GM19238 (cell line): ENCODE data around the gene MOB1B.
"Not testable (repeated sequence)": the region's sequence is repeated elsewhere in the genome, so short reads cannot be mapped to it uniquely, and the experiment has no call there.

Experiments used
- DNase-seq: peaks from one replicate; pipeline ENCODE4 v3.0.0; 2011; ENCODE audit warnings: low spot score; ENCODE audit not compliant: insufficient read length

The MOB1B gene

DNA sequence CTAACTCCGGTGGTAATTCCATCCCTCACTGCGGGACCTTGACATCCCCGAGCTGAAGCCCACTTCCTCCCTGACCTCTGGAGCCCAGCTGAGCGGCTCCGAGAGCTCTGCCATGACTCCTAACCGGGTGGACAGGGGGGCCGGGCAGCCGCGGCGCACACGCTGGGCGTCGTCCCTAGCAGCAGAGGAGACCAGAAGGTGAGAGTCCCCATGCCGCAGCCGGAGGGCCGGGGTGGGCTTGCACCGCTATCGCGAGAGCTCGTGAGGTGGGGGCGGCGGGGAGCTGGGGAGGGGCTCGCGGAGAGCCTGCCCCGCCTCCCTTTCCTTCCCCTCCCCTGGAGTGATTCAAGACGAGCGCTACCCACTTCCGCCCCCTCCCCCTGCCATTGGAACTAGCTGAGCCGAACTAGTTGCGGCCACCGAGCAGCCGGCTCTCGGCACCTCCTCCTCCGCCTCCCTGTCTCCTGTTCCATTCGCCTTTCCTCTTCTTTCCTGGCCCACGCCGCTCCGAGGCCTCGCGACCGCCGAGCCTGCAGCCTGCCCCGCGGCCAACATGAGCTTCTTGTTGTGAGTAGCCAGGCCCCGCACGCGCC, at the start of gene MOB1B:
TSS of gene MOB1B (plus strand) at position 386 of the 593 bp plus-strand sequence. CDS start at position 554, 168 bp downstream.
- peak; percentile 78 for DNase-seq

DNA sequence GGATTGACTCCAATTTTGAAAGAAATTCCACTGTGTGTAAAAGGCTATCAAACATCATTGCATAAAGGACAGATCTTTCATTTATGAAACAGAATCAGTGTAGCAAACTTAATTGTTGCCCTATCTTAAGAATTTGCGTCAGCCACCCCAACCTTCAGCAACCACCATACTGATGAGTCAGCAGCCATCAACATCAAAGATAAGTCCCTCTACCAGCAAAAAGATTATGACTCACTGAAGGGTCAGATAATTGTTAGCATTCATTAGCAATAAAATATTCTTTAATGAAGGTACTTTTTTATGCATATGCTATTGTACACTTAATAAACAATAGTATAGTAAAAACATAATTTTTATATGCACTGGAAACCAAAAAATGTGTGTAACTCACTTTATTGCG, 46.7 kb upstream of the MOB1B start:
- DNase-seq = no peak

DNA sequence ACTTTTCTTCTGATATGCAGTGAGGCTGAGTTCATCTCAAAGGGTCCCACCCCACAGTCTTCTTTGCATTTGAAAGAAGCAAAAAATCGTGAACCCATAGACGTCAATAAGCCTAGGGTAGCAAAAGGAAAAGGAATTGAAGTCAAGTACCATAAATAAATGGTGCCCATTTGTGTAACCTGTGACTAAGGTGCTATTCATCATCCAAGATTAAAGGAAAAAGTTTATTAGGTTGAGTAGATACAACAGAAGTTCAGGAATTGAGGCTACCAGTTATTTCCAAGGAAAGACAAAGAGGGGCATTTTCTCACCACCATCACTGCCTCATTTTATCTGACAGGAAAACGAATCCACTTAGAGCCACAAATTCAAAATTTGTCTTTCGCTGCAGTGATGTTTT, 43.7 kb upstream of the MOB1B start:
- no peak for DNase-seq

DNA sequence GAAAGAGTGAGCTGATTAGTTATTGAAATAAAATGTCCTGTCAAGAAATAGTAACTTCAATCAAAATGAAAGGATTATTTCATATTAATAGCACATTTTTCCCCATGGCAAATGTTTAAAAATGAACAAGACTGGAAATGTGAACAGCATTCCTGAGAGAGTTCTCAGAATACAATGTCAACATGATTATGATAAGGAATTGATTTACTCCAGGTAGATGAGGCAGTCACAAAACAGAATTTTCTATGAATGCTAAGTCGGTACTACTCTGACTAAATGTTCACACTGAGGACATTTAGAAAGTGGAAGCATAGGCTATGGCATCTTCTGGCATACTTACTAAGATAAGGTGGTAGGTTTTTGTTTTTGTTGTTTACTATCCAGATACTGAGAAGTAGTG, 43.1 kb upstream of the MOB1B start:
- DNase-seq = no peak

DNA sequence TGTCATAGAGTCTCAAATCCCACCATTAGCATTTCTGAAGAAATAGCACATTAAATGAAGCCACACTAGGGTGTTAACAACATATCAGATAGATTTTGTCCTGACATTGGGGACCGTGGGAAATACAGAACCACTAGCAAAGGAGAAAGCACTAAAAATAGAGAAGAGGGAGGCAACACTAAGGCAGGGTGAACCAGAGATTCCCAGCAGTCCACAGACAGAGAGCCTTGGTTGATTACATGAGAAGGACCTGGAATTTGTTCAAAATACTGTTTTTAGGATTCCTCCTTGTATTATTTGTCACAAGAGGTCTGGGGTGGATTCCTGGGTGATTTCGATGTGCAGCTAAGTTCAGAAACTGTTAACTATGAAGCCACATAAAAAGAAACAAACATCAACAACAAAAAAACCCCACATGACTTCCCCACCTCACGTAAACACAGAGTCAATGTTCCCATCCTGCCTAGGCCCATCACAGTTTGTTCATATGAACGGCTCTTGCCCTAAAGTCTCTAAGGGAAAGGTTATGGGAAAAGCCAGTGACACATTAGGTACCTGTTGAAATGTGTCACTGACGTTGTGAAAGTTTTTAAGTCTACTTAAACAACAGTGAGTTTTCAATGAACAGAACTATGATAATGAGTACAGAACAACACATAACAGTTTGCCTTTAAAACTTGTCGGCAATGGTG, 38.9 kb upstream of the MOB1B start:
- no peak for DNase-seq

DNA sequence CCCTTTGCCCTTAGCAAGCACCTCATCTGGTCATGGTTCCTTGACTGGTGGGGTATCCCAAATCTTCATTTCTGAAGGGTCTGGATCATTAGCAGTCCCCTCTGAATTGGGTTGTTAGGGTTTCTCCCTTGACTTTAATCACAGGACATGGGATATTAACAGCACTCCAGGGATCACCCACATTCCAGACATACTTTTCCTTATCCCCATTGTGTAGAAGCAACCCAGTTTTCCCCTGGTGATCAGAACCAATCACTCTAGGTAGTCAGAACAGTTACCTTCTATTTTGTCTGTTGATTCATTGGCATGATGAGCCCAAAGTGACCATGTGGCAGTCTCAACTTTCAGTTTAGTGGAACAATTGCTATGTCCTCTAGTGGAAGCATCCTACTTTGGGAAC, 33.4 kb upstream of the MOB1B start:
- no peak for DNase-seq

DNA sequence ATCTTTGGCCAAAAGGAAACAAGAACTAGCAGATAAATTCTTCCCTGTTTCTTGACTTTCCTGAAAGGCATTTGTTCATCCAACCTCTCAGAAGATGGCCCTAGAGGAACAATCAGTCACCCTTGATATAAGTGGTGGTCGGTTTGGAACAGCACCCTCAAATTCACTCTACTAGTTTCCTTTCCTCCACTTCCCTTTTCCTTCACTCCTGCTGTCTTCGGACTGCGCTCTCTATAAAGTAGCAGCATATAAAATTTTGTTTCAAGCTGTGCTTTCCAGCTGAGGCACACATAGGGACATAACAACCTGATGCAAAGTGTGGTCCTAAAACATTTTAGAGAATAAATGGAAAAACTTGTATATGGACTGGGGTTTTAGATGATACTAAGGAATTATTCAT, 29.0 kb upstream of the MOB1B start:
- no peak for DNase-seq

DNA sequence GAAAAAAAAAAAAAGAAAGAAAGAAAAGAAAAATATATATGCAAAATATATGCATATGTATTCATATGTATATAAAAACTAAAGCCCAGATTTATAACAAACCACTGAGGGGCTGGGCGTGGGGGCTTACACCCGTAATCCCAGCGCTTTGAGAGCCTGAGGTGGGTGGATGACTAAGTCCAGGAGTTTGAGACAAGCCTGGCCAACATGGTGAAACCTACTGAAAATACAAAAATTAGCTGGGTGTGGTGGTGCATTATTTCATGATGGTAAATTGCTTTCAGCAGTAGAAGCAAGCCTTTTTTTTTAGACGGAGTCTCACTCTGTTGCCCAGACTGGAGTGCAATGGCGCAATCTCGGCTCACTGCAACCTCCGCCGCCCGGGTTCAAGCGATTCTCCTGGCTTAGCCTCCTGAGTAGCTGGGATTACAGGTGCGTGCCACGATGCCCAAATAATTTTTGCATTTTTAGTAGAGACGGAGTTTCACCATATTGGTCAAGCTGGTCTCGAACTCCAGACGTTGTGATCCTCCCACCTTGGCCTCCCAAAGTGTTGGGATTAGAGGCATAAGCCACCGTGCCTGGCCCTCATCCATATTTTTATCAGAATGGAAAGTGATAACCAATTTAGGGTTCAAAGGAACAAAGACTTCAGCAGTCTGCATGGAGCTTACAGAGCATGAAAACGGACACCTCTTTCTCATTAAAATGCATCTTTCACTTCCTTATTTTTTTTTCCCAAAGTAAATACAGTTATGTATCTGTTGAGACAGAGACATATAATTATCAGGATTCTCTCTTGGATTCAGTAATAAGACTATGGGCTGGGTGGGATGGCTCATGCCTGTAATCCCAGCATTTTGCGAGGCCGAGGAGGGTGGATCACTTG, 27.7 kb upstream of the MOB1B start:
- DNase-seq = no peak

DNA sequence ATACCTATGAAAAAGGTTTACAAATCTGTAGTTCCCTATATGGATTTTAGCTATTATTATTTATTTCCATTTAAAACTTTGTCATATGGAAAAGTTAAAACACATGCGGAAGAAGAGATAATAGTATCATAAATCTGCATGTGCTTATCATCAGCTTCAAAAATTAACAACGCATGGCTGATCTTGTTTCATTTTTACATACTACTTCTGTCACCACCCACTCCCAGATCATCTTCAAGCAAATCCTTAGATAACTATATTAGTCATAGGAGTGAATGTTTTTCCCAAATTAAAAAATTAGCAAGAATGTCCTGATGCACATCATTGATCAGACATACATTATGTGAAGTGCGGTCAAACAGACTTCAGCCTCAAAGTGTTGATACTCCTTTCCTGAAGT, 24.6 kb upstream of the MOB1B start:
- DNase-seq = no peak

DNA sequence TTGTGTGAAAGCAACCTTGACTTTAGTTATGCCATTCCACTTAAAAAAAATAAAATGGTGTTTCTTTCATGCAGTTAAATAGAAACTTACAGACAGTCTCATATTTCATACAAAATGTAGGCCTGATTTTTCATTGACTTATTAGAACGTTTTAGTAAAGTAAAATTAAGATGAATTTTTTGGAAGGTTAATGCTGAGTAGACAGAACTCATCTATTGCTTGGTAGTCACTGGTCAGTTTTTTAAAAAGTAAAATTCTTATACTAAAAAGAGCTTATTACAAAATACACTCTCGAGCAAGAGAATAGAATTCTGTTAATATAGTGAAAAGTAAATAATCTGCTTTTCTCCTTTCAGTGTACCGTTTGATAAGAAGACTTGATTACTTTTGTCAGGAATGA, 21.4 kb upstream of the MOB1B start:
- DNase-seq = no peak

DNA sequence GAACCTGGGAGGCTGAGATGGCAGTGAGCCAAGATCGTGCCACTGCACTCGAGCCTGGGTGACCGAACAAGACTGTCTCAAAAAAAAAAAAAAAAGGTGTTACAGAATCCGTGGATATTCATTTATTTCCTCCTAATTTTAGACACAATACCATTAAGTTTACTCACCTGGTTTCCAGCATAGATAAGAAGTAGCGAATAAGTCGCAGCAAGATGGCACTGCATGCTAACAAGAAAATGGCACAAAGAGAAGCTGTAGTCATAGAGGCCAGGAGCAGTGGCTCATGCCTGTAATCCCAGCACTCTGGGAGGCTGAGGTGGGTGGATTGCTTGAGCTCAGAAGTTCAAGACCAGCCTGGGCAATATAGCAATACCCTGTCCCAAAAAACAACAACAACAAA, 17.0 kb upstream of the MOB1B start:
- DNase-seq = no peak

DNA sequence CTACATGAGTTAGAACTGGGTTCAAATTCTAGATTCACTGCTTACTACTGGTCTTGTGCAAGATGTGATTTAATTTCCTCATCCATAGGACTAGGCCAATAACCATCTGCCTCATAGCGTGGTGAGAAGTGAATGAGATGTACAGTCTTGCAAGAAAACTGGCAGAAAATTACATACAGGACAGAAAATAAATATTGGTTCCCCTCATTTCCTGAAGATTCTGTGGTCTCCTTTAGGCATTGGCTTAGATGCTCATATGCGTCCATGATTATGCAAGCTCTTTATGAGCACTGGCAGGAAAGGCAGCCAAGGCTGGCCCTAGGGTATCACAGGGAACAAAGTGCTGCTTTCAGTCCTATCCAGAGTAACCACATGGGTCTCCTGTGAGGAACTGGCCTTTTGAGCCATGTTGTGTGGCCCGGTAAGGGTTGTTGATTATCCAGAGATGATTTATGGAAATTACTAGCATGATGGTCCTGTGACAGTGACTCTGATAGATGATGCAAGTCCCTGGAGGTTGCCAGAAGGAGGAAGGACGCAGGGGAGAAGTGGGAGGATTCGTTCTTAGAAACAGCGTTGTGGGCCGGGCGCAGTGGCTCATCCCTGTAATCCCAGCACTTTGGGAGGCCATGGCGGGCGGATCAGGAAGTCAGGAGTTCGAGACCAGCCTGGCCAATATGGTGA, 9.9 kb upstream of the MOB1B start:
- DNase-seq = no peak

DNA sequence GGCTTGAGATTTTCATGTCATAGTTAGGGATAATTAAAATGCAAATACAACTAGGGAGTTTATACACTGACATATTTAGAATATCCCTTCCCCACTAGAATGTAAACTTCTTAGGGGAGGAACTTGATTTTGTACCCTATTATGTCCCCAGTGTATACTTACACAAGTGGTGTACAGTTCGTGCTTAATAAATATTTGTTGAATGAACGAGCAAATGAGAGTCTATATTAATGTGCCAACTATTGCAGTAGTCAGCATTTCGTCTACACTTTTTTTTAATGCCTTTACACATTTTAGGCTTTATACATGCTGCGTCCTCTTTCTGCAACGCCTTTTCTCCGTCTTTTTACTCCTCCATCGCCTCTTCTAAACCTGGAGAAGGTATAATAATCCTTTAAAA, 8.4 kb upstream of the MOB1B start:
- DNase-seq = no peak

DNA sequence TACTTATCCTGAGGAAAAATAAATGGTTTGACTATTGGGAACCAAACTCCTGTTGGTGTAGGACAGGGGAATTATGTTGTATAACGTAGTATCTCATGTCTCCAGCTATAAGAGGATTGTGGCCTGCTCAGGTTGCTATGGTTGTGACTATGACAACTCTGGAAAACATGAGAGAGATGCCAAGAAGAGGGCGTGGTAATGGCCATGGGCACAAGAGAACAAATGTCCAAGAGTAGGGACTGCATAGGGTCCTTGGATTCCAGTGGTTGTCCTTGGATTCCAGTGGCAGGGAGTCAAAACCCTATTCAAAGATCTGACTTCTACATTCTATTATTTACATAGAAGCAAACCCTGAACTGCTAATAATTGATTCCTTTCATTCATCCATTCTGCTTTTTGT, 6.8 kb upstream of the MOB1B start:
- no peak for DNase-seq

DNA sequence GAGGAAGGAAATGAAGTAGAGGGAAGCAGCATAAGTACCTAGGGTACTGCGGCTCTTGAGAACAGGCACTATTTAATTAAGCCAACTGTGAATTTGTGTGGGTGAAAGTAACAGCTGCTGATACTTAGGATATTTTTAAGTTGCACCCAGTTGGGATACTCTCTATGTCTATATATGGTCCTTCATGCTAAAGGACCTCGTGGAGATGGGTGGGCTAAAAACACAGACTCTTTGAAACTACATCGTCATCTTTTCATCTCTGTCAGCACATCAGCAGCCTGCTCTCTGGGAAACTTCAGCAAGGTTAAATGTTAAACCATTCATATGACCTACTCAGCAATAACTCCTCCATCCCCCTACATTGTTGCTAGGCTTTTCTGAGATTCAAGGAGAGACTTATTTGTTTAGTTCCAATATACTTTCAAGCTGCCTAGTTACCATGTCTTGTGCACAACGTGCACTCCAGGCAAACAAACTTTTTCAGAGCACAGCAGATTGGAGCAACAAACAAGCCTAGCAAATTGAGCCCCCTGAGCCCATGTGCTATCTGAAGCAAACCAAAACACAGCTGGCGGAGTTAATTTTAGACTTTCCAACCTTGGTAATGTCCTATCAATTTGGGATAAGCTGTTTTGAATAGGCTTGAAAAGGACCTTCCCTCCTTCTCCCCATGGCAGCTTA, 6.2 kb upstream of the MOB1B start:
- DNase-seq = no peak

DNA sequence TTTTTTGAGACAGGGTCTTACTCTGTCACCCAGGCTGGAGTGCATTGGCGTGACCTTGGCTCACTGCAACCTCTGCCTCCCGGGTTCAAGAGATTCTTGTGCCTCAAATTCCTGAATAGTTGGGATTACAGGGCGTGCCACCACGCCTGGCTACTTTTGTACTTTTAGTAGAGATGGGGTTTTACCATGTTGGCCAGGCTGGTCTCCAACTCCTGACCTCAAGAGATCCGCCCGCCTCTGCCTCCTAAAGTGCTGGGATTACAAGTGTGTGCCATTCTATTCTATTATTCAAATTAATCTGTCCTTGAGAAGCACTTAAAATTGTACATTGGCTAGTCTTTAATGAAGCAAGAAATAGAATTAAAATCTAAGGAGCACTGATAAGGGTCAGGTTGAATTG, 3.6 kb upstream of the MOB1B start:
- not testable (repeated sequence) for DNase-seq

DNA sequence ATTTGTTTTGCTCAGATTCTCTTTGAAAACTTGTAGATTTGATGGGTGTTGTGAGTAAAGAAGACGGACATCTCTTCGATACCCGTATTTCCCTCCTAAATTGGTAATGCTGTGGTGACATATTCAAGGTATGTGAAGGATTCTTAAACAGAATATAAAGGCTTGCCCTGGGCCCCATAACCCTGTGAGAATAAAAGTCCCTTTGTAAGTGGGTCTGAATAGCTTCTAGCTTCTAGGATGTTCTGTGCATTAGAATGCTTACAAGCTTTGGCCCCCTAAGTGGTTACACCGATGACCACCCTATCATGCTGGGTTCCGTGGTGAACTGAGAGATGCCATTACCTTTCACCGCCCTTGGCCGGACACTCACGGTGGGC, 574 bp upstream of the MOB1B start:
- no peak for DNase-seq

DNA sequence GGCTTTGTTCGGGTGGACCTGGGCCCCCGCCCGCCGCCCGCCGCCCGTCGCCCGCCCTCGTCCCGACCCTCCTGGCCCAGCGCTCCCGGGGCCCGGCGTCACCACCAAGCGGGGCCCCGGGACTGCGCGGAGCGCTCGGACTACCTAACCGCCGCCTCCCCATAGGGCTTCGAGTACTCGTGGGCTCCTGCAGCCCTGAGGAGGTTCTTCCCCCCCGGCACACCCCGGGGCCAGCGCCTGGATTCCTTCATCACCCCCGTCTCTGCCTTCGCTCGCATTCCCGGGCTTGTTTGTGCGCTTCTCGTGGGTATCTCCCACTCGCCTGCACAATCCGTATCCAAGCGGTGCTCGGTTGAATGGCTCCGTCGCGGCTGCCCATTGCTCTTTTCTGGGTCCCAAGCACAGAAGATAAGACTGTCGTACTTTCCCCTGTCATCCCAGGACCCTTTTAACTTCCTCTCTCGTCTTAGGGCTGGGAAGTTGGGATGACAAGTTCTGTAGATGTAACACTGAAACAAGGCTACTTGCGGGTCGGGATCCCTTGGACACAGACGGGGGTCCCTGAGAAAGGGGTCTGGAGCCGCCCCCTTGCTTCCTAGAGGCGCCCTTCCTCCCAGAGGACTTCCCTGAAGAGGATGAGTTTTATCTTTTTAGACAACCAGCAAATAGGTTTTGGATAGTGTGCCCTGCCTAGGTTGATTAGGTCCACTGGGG, 565 bp downstream of the MOB1B start:
- peak; percentile 46 for DNase-seq

DNA sequence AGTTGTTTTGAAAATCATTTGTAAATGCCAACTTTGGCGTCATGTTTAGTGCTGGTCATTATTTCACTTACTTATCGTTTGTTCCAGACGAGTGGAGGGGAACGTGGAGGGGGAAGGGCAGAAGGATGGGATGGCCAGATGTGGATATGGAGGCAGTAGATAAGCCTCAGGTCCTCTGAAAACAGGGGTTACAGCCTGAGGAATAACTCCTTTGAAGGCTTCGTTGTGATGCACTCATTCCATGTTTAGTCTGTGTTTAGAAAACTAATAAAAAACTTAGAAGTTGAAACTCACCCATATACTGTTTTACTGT, 1.1 kb downstream of the MOB1B start:
- no peak for DNase-seq

DNA sequence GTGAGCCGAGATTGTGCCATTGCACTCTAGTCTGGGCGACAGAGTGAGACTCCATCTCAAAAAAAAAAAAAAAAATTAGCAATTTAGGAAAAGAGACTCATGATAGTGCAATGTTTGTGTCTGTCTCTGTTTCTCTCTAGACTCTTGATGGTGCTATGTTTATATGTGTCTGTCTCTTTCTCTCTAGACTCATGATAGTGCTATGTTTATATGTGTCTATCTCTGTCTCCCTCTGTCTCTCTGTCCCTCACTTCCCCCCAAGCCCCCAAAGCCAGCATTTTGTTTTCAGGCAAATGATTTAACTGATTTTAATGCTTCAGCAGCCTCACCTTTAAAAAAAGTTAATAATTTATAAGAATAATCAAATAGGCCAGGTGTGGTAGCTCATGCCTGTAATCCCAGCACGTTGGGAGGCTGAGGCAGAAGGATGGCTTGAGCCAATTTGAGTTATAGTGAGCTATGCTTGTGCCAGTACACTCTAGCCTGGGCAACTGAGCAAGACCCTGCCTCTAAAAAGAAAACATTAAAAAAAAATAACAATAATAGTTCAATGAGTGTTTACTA, 6.9 kb downstream of the MOB1B start:
- DNase-seq = no peak

DNA sequence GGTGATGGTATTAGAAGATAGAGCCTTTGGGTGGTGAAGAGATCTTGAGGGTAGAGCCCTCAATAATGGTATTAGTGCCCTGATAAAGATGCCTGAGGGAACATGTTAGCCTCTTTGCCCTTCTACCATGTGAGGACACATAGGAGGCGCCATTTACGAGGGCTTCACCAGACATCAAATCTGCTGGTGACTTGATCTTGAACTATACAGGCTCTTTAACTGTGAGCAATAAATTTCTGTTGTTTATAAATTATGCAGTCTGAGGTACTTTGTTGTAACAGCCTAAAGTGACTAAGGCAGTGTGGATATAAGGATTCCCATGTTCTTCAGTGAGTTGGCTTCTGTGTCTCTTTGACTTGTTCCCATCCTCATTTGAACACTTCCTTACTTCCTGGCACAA, 11.8 kb downstream of the MOB1B start:
- no peak for DNase-seq
